Central memory CD8-positive, alpha-beta T cell (primary cell): ENCODE results near the gene ST3GAL2.
"Not testable (repeated sequence)": the region's sequence is repeated elsewhere in the genome, so short reads cannot be mapped to it uniquely, and the experiment has no call there.

ENCODE experiments used
- ATAC-seq: fragments of 150-1000 bp; cut with Tn5 transposase; replicated peaks from 2 replicates; pipeline ENCODE4 v1.10.0; 2022; ENCODE audit warnings: mild to moderate bottlenecking, moderate FRiP score, moderate number of reproducible peaks; ENCODE audit not compliant: poor library complexity, severe bottlenecking; ENCODE audit errors: extremely low read depth
- DNase-seq, 2 donors: peaks; one replicate each; pipeline ENCODE4 v3.0.0; 2021; ENCODE audit warnings: low spot score in 2 of 2
- H3K27ac Mint-ChIP-seq: one replicate; pipeline ENCODE4 v1.8.0; 2022; ENCODE audit warnings: low read depth, mild to moderate bottlenecking, moderate library complexity, mixed read lengths
- H3K27me3 Mint-ChIP-seq: one replicate; pipeline ENCODE4 v1.8.0; 2022; ENCODE audit warnings: mixed read lengths
- H3K36me3 Mint-ChIP-seq: one replicate; pipeline ENCODE4 v1.8.0; 2022; ENCODE audit warnings: mild to moderate bottlenecking, moderate library complexity, mixed read lengths; ENCODE audit not compliant: insufficient read depth
- H3K4me1 Mint-ChIP-seq: one replicate; pipeline ENCODE4 v1.8.0; 2022; ENCODE audit warnings: mixed read lengths
- H3K4me3 Mint-ChIP-seq: one replicate; pipeline ENCODE4 v1.8.0; 2022; ENCODE audit warnings: mild to moderate bottlenecking, moderate library complexity, mixed read lengths
- H3K9me3 Mint-ChIP-seq: one replicate; pipeline ENCODE4 v1.8.0; 2022; ENCODE audit warnings: mixed read lengths

The ST3GAL2 gene

DNA sequence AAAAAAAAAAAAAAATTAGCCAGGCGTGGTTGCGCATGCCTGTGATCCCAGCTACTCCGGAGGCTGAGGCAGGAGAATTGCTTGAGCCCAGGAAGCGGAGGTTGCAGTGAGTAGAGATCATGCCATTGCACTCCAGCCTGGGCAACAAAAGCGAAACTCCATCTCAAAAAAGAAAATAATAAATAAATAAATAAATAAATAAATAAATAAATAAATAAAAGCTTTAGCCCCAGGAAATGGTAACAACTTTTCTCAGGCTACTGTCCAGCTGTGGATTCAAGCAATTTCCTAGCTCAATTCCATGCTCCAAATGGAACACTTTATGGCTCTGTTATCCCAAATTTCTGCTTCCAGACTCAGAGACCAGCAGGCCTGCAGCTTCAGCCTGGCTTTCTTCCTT, 25.3 kb downstream of the ST3GAL2 start:
- H3K4me3 Mint-ChIP-seq, DNase-seq, H3K9me3 Mint-ChIP-seq, H3K27ac Mint-ChIP-seq, H3K27me3 Mint-ChIP-seq, H3K36me3 Mint-ChIP-seq, ATAC-seq: not testable (repeated sequence)
- H3K4me1 Mint-ChIP-seq: peaks cover 18% of the 10 kb centered on the region

GRCh38 chr16:70412385-70412784, 26.5 kb downstream of the ST3GAL2 start:
- Mint-ChIP-seq H3K36me3 (peaks cover 8% of the 10 kb centered on the region), H3K27me3 (no peaks in the 10 kb centered on the region), H3K9me3 (no peaks in the 10 kb centered on the region), H3K4me3 (no peak overlapping the region), H3K4me1 (peaks cover 17% of the 10 kb centered on the region), H3K27ac (no peak overlapping the region)
- DNase-seq (no peak), ATAC-seq (no peak)

GRCh38 chr16:70410734-70411133, 28.2 kb downstream of the ST3GAL2 start:
- Mint-ChIP-seq H3K9me3 (no peaks in the 10 kb centered on the region), H3K27me3 (no peaks in the 10 kb centered on the region), H3K27ac (no peak overlapping the region), H3K4me1 (peaks cover 27% of the 10 kb centered on the region), H3K4me3 (no peak overlapping the region), H3K36me3 (peaks cover 8% of the 10 kb centered on the region)
- DNase-seq (no peak), ATAC-seq (no peak)

DNA sequence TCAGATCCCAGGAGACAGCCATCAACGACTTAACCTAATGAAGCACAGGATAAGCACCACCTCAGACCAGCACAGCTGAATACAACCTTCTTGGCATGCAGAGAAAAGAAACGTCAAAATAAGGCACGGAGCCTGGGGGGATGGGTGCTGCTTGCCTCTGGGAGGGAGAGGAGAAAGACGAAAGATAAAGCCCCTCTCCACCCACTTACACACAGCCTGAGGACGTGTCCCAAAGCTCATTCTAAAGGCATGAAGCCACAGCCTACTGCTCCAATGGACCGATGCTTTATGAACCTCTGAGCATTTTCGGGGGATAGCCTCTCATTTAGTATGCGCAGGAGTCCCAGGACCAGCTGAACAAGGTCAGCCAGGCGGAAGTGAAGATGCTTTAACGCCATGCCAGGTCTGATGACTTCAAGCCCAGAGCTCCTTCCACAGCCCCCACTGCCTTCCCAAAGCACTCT, 31.1 kb downstream of the ST3GAL2 start:
- H3K27ac Mint-ChIP-seq: no peak overlapping the region
- peaks cover 48% of the 10 kb centered on the region for H3K4me1 Mint-ChIP-seq

GRCh38 chr16:70406104-70406503, 32.8 kb downstream of the ST3GAL2 start:
- H3K27ac Mint-ChIP-seq, ATAC-seq, H3K9me3 Mint-ChIP-seq, H3K27me3 Mint-ChIP-seq, DNase-seq, H3K4me3 Mint-ChIP-seq: not testable (repeated sequence)
- Mint-ChIP-seq H3K36me3 (peaks cover 11% of the 10 kb centered on the region), H3K4me1 (peaks cover 55% of the 10 kb centered on the region)

More for the DNA sequence above, 31.1 kb downstream of the ST3GAL2 start:
- Mint-ChIP-seq H3K36me3 (peaks cover 14% of the 10 kb centered on the region), H3K27me3 (no peaks in the 10 kb centered on the region), H3K4me3 (no peak overlapping the region), H3K9me3 (no peaks in the 10 kb centered on the region)
- ATAC-seq: no peak
- DNase-seq: no peak

GRCh38 chr16:70402916-70403659, 35.8 kb downstream of the ST3GAL2 start:
- H3K9me3 Mint-ChIP-seq: no peaks in the 10 kb centered on the region
- ATAC-seq (no peak), DNase-seq (no peak)
- H3K36me3 Mint-ChIP-seq: peaks cover 10% of the 10 kb centered on the region
- H3K4me3 Mint-ChIP-seq: no peak overlapping the region
- peaks cover 51% of the 10 kb centered on the region for H3K4me1 Mint-ChIP-seq
- H3K27ac Mint-ChIP-seq: peak overlapping the region; percentile 95
- no peaks in the 10 kb centered on the region for H3K27me3 Mint-ChIP-seq

DNA sequence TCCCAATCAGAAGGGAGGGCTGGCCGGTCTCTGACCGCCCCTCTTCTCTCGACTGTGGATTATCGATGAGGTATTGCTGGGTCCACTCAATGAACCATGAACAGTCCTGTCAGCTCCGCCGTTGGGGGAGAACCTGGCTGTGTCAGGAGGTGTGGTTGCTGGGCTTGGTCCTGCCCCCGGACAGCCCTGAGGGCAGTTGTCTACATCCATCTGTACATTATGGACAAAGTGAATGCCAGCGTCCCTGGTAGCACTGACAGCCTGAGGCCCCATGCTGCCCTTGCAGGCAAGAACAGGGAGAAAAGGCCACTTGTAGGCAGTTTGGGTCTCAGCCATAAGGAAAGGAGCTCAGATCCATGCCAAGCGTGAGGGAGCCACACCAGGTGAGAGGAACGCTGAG, 38.9 kb downstream of the ST3GAL2 start:
- ATAC-seq (no peak), DNase-seq (no peak)
- peaks cover 27% of the 10 kb centered on the region for H3K4me1 Mint-ChIP-seq
- no peaks in the 10 kb centered on the region for H3K27me3 Mint-ChIP-seq
- H3K36me3 Mint-ChIP-seq: peaks cover 12% of the 10 kb centered on the region
- no peak overlapping the region for H3K4me3 Mint-ChIP-seq
- no peak overlapping the region for H3K27ac Mint-ChIP-seq
- H3K9me3 Mint-ChIP-seq: no peaks in the 10 kb centered on the region

GRCh38 chr16:70399381-70399780, 39.5 kb downstream of the ST3GAL2 start:
- Mint-ChIP-seq H3K9me3 (no peaks in the 10 kb centered on the region), H3K27me3 (no peaks in the 10 kb centered on the region), H3K4me3 (no peak overlapping the region), H3K4me1 (peaks cover 21% of the 10 kb centered on the region), H3K36me3 (peaks cover 9% of the 10 kb centered on the region), H3K27ac (no peak overlapping the region)
- ATAC-seq (no peak), DNase-seq (no peak)

- no peaks in the 10 kb centered on the region for H3K9me3 Mint-ChIP-seq
- H3K27ac Mint-ChIP-seq: no peak overlapping the region
- no peak overlapping the region for H3K4me3 Mint-ChIP-seq
- H3K36me3 Mint-ChIP-seq: peaks cover 6% of the 10 kb centered on the region
- no peak for DNase-seq
- H3K27me3 Mint-ChIP-seq: no peaks in the 10 kb centered on the region
- no peak for ATAC-seq
- H3K4me1 Mint-ChIP-seq: peaks cover 13% of the 10 kb centered on the region
Measured at GRCh38 chr16:70398177-70398743, 40.6 kb downstream of the ST3GAL2 start.

DNA sequence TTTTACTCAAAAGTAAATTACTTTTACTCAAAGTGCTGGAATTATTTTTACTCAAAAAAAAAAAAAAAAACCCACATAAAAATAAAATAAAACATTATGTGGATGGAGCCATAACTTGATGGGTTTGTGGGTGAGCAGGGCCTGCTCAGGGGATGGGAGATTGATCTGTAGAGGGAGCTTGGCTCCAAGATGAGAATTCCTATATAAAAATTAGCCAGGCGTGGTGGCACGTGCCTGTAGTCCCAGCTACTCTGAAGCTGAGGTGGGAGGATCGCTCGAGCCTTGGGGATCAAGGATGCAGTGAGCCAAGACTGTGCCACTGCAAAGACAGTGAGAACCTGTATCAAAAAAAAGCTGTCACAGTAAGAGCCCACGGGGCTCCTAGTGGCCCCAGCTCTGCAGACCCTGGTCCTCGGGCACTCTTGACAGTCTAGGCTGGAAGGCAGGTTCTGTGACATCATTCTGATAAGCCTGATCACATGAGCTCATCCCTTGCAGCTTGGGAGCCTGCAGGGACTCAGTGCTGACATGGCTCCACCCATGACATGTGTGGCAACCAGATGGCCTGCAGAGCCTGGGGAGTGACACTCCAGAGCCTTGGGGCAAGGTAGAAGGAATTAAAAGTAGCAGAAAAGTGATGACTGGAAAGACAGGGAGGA, 42.5 kb downstream of the ST3GAL2 start:
- H3K4me1 Mint-ChIP-seq: peaks cover 5% of the 10 kb centered on the region
- no peaks in the 10 kb centered on the region for H3K9me3 Mint-ChIP-seq
- DNase-seq (no peak), ATAC-seq (no peak)
- H3K4me3 Mint-ChIP-seq: no peak overlapping the region
- H3K36me3 Mint-ChIP-seq: peaks cover 6% of the 10 kb centered on the region
- H3K27me3 Mint-ChIP-seq: no peaks in the 10 kb centered on the region
- no peak overlapping the region for H3K27ac Mint-ChIP-seq

- H3K27me3 Mint-ChIP-seq: no peaks in the 10 kb centered on the region
- no peak overlapping the region for H3K4me3 Mint-ChIP-seq
- H3K27ac Mint-ChIP-seq: no peak overlapping the region
- H3K4me1 Mint-ChIP-seq: no peaks in the 10 kb centered on the region
- H3K9me3 Mint-ChIP-seq: no peaks in the 10 kb centered on the region
- H3K36me3 Mint-ChIP-seq: peaks cover 6% of the 10 kb centered on the region
- ATAC-seq: no peak
- DNase-seq: peak in 1 of 2 donors; percentile 50
Measured at GRCh38 chr16:70395345-70395901, 43.5 kb downstream of the ST3GAL2 start.

DNA sequence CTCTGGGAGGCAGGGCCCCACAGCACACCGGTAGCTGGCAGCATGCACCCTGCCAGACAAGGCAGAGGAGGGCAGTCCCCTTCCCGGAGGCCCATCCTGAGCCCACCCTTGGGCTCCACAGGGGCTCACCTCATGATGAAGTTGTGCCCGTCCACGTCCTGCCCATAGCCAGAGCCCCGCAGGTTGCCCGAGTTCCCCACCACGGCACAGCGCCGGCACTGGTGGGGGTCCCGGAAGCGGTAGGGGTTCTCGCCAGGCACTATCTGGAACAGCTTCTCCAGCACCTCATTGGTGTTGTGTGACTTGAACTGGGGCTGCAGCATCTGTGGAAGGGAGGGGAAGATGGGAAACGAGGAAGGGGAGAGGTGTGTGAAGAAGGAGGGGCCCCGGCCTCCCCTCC, 44.0 kb downstream of the ST3GAL2 start:
- DNase-seq (no peak), ATAC-seq (no peak)
- Mint-ChIP-seq H3K4me1 (no peaks in the 10 kb centered on the region), H3K27ac (no peak overlapping the region), H3K36me3 (peaks cover 6% of the 10 kb centered on the region), H3K27me3 (no peaks in the 10 kb centered on the region), H3K4me3 (no peak overlapping the region), H3K9me3 (no peaks in the 10 kb centered on the region)
